Measurements from ENCODE around the gene TMEM238. TPM values are rescaled to one million over a fixed set of nuclear protein-coding genes. Genes with fewer than 3 reads are reported as not detected.

Gene TMEM238
- total RNA-seq, 5 donors from 2014 or later (not counting 1 experiment from before 2014, with no cell fraction given): 10.8 to 23.2 (median 20.0) TPM

- DNase-seq: peak in 10 of 35 experiments; percentile 18 to 50 (median 31)
Measured at GRCh38 chr19:55369653-55370304, 14.3 kb downstream of the TMEM238 start.

GRCh38 chr19:55368701-55369563 is 15.2 kb downstream of the TMEM238 start:
- peaks cover 4 to 82% of the 10 kb centered on the region in 2 experiments for H3K27me3 ChIP-seq (replicated peaks in 1 of 2; ENCODE audit: control insufficient read depth in 2 of 2, extremely low read depth in 1 of 2, insufficient read depth in 2 of 2, low read length in 1 of 2)
- H3K4me3 Mint-ChIP-seq: peak overlapping the region in 1 of 3 donors; percentile 46
- no peak overlapping the region for H3K27ac ChIP-seq (ENCODE audit: low read length)
- POLR2A ChIA-PET: interaction anchor here in 1 of 2 donors (0.6 kb wide), 1 partner anchor 36 kb away, joined by 3 read pairs; no protein-coding TSS in a partner anchor
- 18% methylated on average over 45 of the region's 54 CpGs for WGBS (ENCODE audit: insufficient coverage)
- H3K27ac Mint-ChIP-seq: no peak overlapping the region
- H3K36me3 Mint-ChIP-seq: no peaks in the 10 kb centered on the region
- H3K9me3 Mint-ChIP-seq: no peaks in the 10 kb centered on the region
- ATAC-seq (replicated peaks in 1 of 4) (peak in 3 of 4 experiments; percentile 31 to 54 (median 37)), DNase-seq (no peak)
- H3K4me3 ChIP-seq (ENCODE audit: control insufficient read depth in 1 of 2, extremely low read depth in 1 of 2, low read length in 1 of 2): no peak overlapping the region
- H3K27me3 Mint-ChIP-seq: peaks cover 26 to 44% of the 10 kb centered on the region in 2 donors
- H3K9me3 ChIP-seq: no peaks in the 10 kb centered on the region
- CTCF ChIA-PET: interaction anchor here in 1 of 2 donors (0.6 kb wide), 1 partner anchor 93 kb away, joined by 3 read pairs; no protein-coding TSS in a partner anchor
- peaks cover 0 to 18% of the 10 kb centered on the region in 2 experiments for H3K4me1 ChIP-seq (ENCODE audit: control insufficient read depth in 1 of 2, extremely low read depth in 1 of 2, insufficient read depth in 2 of 2, low read length in 2 of 2)
- H3K4me1 Mint-ChIP-seq: peaks cover 9 to 16% (median 14%) of the 10 kb centered on the region in 3 donors
- H3K36me3 ChIP-seq (ENCODE audit: control insufficient read depth in 2 of 2, extremely low read depth in 1 of 2, insufficient read depth in 1 of 2, low read length in 1 of 2): no peaks in the 10 kb centered on the region

More at GRCh38 chr19:55369653-55370304, 14.3 kb downstream of the TMEM238 start:
- Histone ChIP-seq H3K4me1 (ENCODE audit: control insufficient read depth in 1 of 2, extremely low read depth in 1 of 2, insufficient read depth in 2 of 2, low read length in 2 of 2) (peaks cover 0 to 18% of the 10 kb centered on the region in 2 experiments), H3K4me3 (ENCODE audit: control insufficient read depth in 1 of 2, extremely low read depth in 1 of 2, low read length in 1 of 2) (peak overlapping the region; percentile 17 to 56), H3K27ac (ENCODE audit: low read length) (no peak overlapping the region), H3K36me3 (ENCODE audit: control insufficient read depth in 2 of 2, extremely low read depth in 1 of 2, insufficient read depth in 1 of 2, low read length in 1 of 2) (no peaks in the 10 kb centered on the region), H3K27me3 (replicated peaks in 1 of 2; ENCODE audit: control insufficient read depth in 2 of 2, extremely low read depth in 1 of 2, insufficient read depth in 2 of 2, low read length in 1 of 2) (peaks cover 4 to 91% of the 10 kb centered on the region in 2 experiments), H3K9me3 (no peaks in the 10 kb centered on the region)
- ChIA-PET POLR2A (no interaction called here), CTCF (no interaction called here)
- Mint-ChIP-seq H3K9me3 (no peaks in the 10 kb centered on the region), H3K4me3 (peak overlapping the region; percentile 59 to 81 (median 65)), H3K27ac (peak overlapping the region in 1 of 2 donors; percentile 39), H3K4me1 (peaks cover 9 to 16% (median 14%) of the 10 kb centered on the region in 3 donors), H3K36me3 (no peaks in the 10 kb centered on the region), H3K27me3 (peaks cover 27 to 45% of the 10 kb centered on the region in 2 donors)
- ATAC-seq (replicated peaks in 1 of 4): peak; percentile 59 to 72 (median 70)
- WGBS (ENCODE audit: insufficient coverage): 2% methylated on average over 45 of the region's 59 CpGs

- CTCF ChIA-PET: interaction anchor here in 1 of 2 donors (0.6 kb wide), 1 partner anchor 92 kb away, joined by 3 read pairs; no protein-coding TSS in a partner anchor
- no peak for ATAC-seq (replicated peaks in 1 of 4)
- WGBS (ENCODE audit: insufficient coverage): 91% methylated on average over 10 of the region's 16 CpGs
- Mint-ChIP-seq H3K4me3 (peak overlapping the region in 1 of 3 donors; percentile 46), H3K4me1 (peaks cover 6 to 14% (median 12%) of the 10 kb centered on the region in 3 donors), H3K36me3 (no peaks in the 10 kb centered on the region), H3K27me3 (peaks cover 21 to 39% of the 10 kb centered on the region in 2 donors), H3K27ac (no peak overlapping the region), H3K9me3 (no peaks in the 10 kb centered on the region)
- Histone ChIP-seq H3K4me1 (ENCODE audit: control insufficient read depth in 1 of 2, extremely low read depth in 1 of 2, insufficient read depth in 2 of 2, low read length in 2 of 2) (peaks cover 0 to 18% of the 10 kb centered on the region in 2 experiments), H3K36me3 (ENCODE audit: control insufficient read depth in 2 of 2, extremely low read depth in 1 of 2, insufficient read depth in 1 of 2, low read length in 1 of 2) (no peaks in the 10 kb centered on the region), H3K9me3 (no peaks in the 10 kb centered on the region), H3K27ac (ENCODE audit: low read length) (no peak overlapping the region), H3K4me3 (ENCODE audit: control insufficient read depth in 1 of 2, extremely low read depth in 1 of 2, low read length in 1 of 2) (no peak overlapping the region), H3K27me3 (replicated peaks in 1 of 2; ENCODE audit: control insufficient read depth in 2 of 2, extremely low read depth in 1 of 2, insufficient read depth in 2 of 2, low read length in 1 of 2) (peaks cover 4 to 75% of the 10 kb centered on the region in 2 experiments)
- DNase-seq: no peak
- POLR2A ChIA-PET: interaction anchor here in 1 of 2 donors (0.6 kb wide), 1 partner anchor 35 kb away, joined by 3 read pairs; no protein-coding TSS in a partner anchor
Measured at GRCh38 chr19:55368106-55368505, 16.0 kb downstream of the TMEM238 start.

GRCh38 chr19:55366790-55367189 is 17.3 kb downstream of the TMEM238 start:
- Histone ChIP-seq H3K4me3 (ENCODE audit: control insufficient read depth in 1 of 2, extremely low read depth in 1 of 2, low read length in 1 of 2) (no peak overlapping the region), H3K27ac (ENCODE audit: low read length) (no peak overlapping the region), H3K36me3 (ENCODE audit: control insufficient read depth in 2 of 2, extremely low read depth in 1 of 2, insufficient read depth in 1 of 2, low read length in 1 of 2) (no peaks in the 10 kb centered on the region), H3K9me3 (no peaks in the 10 kb centered on the region), H3K27me3 (replicated peaks in 1 of 2; ENCODE audit: control insufficient read depth in 2 of 2, extremely low read depth in 1 of 2, insufficient read depth in 2 of 2, low read length in 1 of 2) (peaks cover 0 to 71% of the 10 kb centered on the region in 2 experiments), H3K4me1 (ENCODE audit: control insufficient read depth in 1 of 2, extremely low read depth in 1 of 2, insufficient read depth in 2 of 2, low read length in 2 of 2) (peaks cover 0 to 18% of the 10 kb centered on the region in 2 experiments)
- ATAC-seq (replicated peaks in 1 of 4): no peak
- Mint-ChIP-seq H3K4me1 (peaks cover 4 to 14% (median 10%) of the 10 kb centered on the region in 3 donors), H3K9me3 (no peaks in the 10 kb centered on the region), H3K4me3 (peak overlapping the region in 1 of 3 donors; percentile 9), H3K27me3 (peaks cover 16 to 31% of the 10 kb centered on the region in 2 donors), H3K36me3 (no peaks in the 10 kb centered on the region), H3K27ac (no peak overlapping the region)
- 50% methylated on average over 1 of the region's 3 CpGs for WGBS (ENCODE audit: insufficient coverage)
- ChIA-PET POLR2A (interaction anchor here in 1 of 2 donors (0.5 kb wide), 1 partner anchor 80 kb away, joined by 3 read pairs; no protein-coding TSS in a partner anchor), CTCF (no interaction called here)
- DNase-seq: no peak

GRCh38 chr19:55365964-55366363 is 18.1 kb downstream of the TMEM238 start:
- Histone ChIP-seq H3K27me3 (replicated peaks in 1 of 2; ENCODE audit: control insufficient read depth in 2 of 2, extremely low read depth in 1 of 2, insufficient read depth in 2 of 2, low read length in 1 of 2) (peaks cover 0 to 67% of the 10 kb centered on the region in 2 experiments), H3K36me3 (ENCODE audit: control insufficient read depth in 2 of 2, extremely low read depth in 1 of 2, insufficient read depth in 1 of 2, low read length in 1 of 2) (no peaks in the 10 kb centered on the region), H3K9me3 (no peaks in the 10 kb centered on the region), H3K4me1 (ENCODE audit: control insufficient read depth in 1 of 2, extremely low read depth in 1 of 2, insufficient read depth in 2 of 2, low read length in 2 of 2) (peaks cover 0 to 18% of the 10 kb centered on the region in 2 experiments), H3K27ac (ENCODE audit: low read length) (no peak overlapping the region), H3K4me3 (ENCODE audit: control insufficient read depth in 1 of 2, extremely low read depth in 1 of 2, low read length in 1 of 2) (no peak overlapping the region)
- Mint-ChIP-seq H3K4me3 (no peak overlapping the region), H3K27me3 (peaks cover 10 to 23% of the 10 kb centered on the region in 2 donors), H3K36me3 (no peaks in the 10 kb centered on the region), H3K27ac (no peak overlapping the region), H3K9me3 (no peaks in the 10 kb centered on the region), H3K4me1 (peaks cover 4 to 12% (median 10%) of the 10 kb centered on the region in 3 donors)
- CTCF ChIA-PET: no interaction called here
- DNase-seq (no peak), ATAC-seq (replicated peaks in 1 of 4) (no peak)
- WGBS (ENCODE audit: insufficient coverage): 68% methylated on average over 19 of the region's 19 CpGs
- POLR2A ChIA-PET: no interaction called here

GRCh38 chr19:55365245-55365644 is 18.8 kb downstream of the TMEM238 start:
- peaks cover 0 to 16% of the 10 kb centered on the region in 2 experiments for H3K4me1 ChIP-seq (ENCODE audit: control insufficient read depth in 1 of 2, extremely low read depth in 1 of 2, insufficient read depth in 2 of 2, low read length in 2 of 2)
- H3K9me3 ChIP-seq: no peaks in the 10 kb centered on the region
- peaks cover 4 to 6% (median 5%) of the 10 kb centered on the region in 3 donors for H3K4me1 Mint-ChIP-seq
- DNase-seq (no peak), ATAC-seq (replicated peaks in 1 of 4) (no peak)
- H3K36me3 Mint-ChIP-seq: no peaks in the 10 kb centered on the region
- no peak overlapping the region for H3K27ac Mint-ChIP-seq
- no peak overlapping the region for H3K27ac ChIP-seq (ENCODE audit: low read length)
- H3K4me3 Mint-ChIP-seq: no peak overlapping the region
- no peaks in the 10 kb centered on the region for H3K9me3 Mint-ChIP-seq
- POLR2A ChIA-PET: no interaction called here
- H3K36me3 ChIP-seq (ENCODE audit: control insufficient read depth in 2 of 2, extremely low read depth in 1 of 2, insufficient read depth in 1 of 2, low read length in 1 of 2): no peaks in the 10 kb centered on the region
- H3K27me3 Mint-ChIP-seq: peaks cover 4 to 17% of the 10 kb centered on the region in 2 donors
- CTCF ChIA-PET: no interaction called here
- 89% methylated on average over 7 of the region's 8 CpGs for WGBS (ENCODE audit: insufficient coverage)
- H3K27me3 ChIP-seq (replicated peaks in 1 of 2; ENCODE audit: control insufficient read depth in 2 of 2, extremely low read depth in 1 of 2, insufficient read depth in 2 of 2, low read length in 1 of 2): peaks cover 0 to 63% of the 10 kb centered on the region in 2 experiments
- H3K4me3 ChIP-seq (ENCODE audit: control insufficient read depth in 1 of 2, extremely low read depth in 1 of 2, low read length in 1 of 2): no peak overlapping the region

All from T-cell (primary cell).